ENCODE results near the gene ISG20L2. TPM values are rescaled to one million over a fixed set of nuclear protein-coding genes. Genes with fewer than 3 reads are reported as not detected.

Gene ISG20L2
- 10 to 100 TPM; 13.6 to 34.9 (median 18.2) TPM for total RNA-seq

- Histone ChIP-seq H3K9me3 (no peaks in the 10 kb centered on the region), H3K4me1 (peaks cover 32 to 37% of the 10 kb centered on the region in 2 donors), H3K27ac (peak within 1 kb of the TSS; percentile 95 to 97 (median 96)), H3K36me3 (peaks cover 7 to 8% of the 10 kb centered on the region in 2 donors), H3K4me3 (replicated peaks in 1 of 3) (peak within 1 kb of the TSS; percentile 66 to 94 (median 83)), H3K27me3 (no peaks in the 10 kb centered on the region)
- TF ChIP-seq POLR2A (IDR thresholded peaks at IDR 0.05) (peak in 1 of 2 donors; percentile 60), CTCF (IDR thresholded peaks at IDR 0.05) (no peak)
- intact Hi-C loops (cut with DNase I), result no loop called here
- peak; percentile 96 to 98 for DNase-seq
- 3% methylated on average over 24 to 40 of the region's 57 CpGs for WGBS, 2 donors
These were observed at the start of gene ISG20L2 for GRCh38 chr1:156728599-156729462. Gene ISG20L2, minus strand, starts transcription at chr1:156728766. Its CDS starts 1,114 bp downstream, at chr1:156727652.

- Histone ChIP-seq H3K36me3 (no peaks in the 10 kb centered on the region), H3K27me3 (no peaks in the 10 kb centered on the region), H3K4me1 (peaks cover 15 to 21% of the 10 kb centered on the region in 2 donors), H3K4me3 (replicated peaks in 1 of 3) (no peak overlapping the region), H3K9me3 (no peaks in the 10 kb centered on the region), H3K27ac (no peak overlapping the region)
- TF ChIP-seq POLR2A (IDR thresholded peaks at IDR 0.05), result no peak
- TF ChIP-seq CTCF (IDR thresholded peaks at IDR 0.05), result no peak
- 68 to 78% methylated on average over 1 of the region's 1 CpG for WGBS, 2 donors
- no peak for DNase-seq
- intact Hi-C loops (cut with DNase I), result no loop called here
These were observed 49.0 kb upstream of the ISG20L2 start for GRCh38 chr1:156777573-156777972.

GRCh38 chr1:156776942-156777341 lies 48.4 kb upstream of the ISG20L2 start:
- TF ChIP-seq POLR2A (IDR thresholded peaks at IDR 0.05) (no peak), CTCF (IDR thresholded peaks at IDR 0.05) (no peak)
- no peaks in the 10 kb centered on the region for H3K9me3 ChIP-seq
- peaks cover 19 to 27% of the 10 kb centered on the region in 2 donors for H3K4me1 ChIP-seq
- no peaks in the 10 kb centered on the region for H3K27me3 ChIP-seq
- intact Hi-C loops (cut with DNase I), result no loop called here
- peak in 1 of 2 donors; percentile 5 for DNase-seq
- H3K36me3 ChIP-seq, result no peaks in the 10 kb centered on the region
- H3K27ac ChIP-seq, result no peak overlapping the region
- 58 to 59% methylated on average over 4 of the region's 4 CpGs for WGBS, 2 donors
- H3K4me3 ChIP-seq (replicated peaks in 1 of 3), result no peak overlapping the region

GRCh38 chr1:156775799-156776198 lies 47.2 kb upstream of the ISG20L2 start:
- Histone ChIP-seq H3K9me3 (no peaks in the 10 kb centered on the region), H3K4me3 (replicated peaks in 1 of 3) (no peak overlapping the region), H3K4me1 (peaks cover 14 to 27% of the 10 kb centered on the region in 2 donors), H3K27me3 (no peaks in the 10 kb centered on the region), H3K36me3 (no peaks in the 10 kb centered on the region), H3K27ac (no peak overlapping the region)
- 89 to 93% methylated on average over 5 of the region's 5 CpGs for WGBS, 2 donors
- intact Hi-C loops (cut with DNase I), result no loop called here
- TF ChIP-seq POLR2A (IDR thresholded peaks at IDR 0.05), result no peak
- no peak for TF ChIP-seq CTCF (IDR thresholded peaks at IDR 0.05)
- DNase-seq, result no peak

- peaks cover 23 to 44% of the 10 kb centered on the region in 2 donors for H3K4me1 ChIP-seq
- TF ChIP-seq POLR2A (IDR thresholded peaks at IDR 0.05), result no peak
- TF ChIP-seq CTCF (IDR thresholded peaks at IDR 0.05), result no peak
- DNase-seq, result no peak
- no peak overlapping the region for H3K27ac ChIP-seq
- no peaks in the 10 kb centered on the region for H3K36me3 ChIP-seq
- 92 to 93% methylated on average over 3 of the region's 3 CpGs for WGBS, 2 donors
- intact Hi-C loops (cut with DNase I), result no loop called here
- H3K4me3 ChIP-seq (replicated peaks in 1 of 3), result no peak overlapping the region
- H3K9me3 ChIP-seq, result no peaks in the 10 kb centered on the region
- no peaks in the 10 kb centered on the region for H3K27me3 ChIP-seq
These were observed 45.0 kb upstream of the ISG20L2 start for GRCh38 chr1:156773607-156774006.
